ENCODE measurements around the gene KIF5C.

Gene KIF5C

GRCh38 chr2:148865512-148865911 lies 9.5 kb upstream of the KIF5C start:
- Histone ChIP-seq H3K9me3 (no peaks in the 10 kb centered on the region), H3K36me3 (no peaks in the 10 kb centered on the region), H3K27me3 (no peaks in the 10 kb centered on the region), H3K4me3 (no peak overlapping the region), H3K27ac (no peak overlapping the region), H3K4me1 (peaks cover 6% of the 10 kb centered on the region), H3K4me2 (no peak overlapping the region), H3K9ac (no peak overlapping the region), H4K20me1 (no peaks in the 10 kb centered on the region)
- no peak for TF ChIP-seq Cebpa-rat (IDR thresholded peaks at IDR 0.05)

DNA sequence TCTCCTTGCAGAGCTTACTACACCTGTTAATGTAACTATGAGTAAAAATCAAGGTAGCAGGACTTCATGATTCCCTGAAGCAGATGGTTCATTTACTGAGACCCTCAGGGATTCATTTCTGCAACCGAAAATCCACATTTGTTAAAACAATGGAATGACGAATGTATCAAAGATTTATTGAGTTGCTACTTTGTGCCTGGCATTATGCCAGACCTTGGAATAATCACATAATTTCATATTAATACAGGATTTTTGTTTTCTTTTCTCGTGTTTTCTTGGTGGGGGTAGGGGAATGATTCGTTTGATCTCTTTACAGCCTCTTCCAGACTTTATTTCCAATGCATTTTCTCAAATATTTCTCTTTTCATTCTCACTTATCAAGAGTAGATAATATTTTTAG lies 8.9 kb upstream of the KIF5C start:
- H3K9me3 ChIP-seq = no peaks in the 10 kb centered on the region
- H3K9ac ChIP-seq = no peak overlapping the region
- no peaks in the 10 kb centered on the region for H3K27me3 ChIP-seq
- TF ChIP-seq Cebpa-rat (IDR thresholded peaks at IDR 0.05) = no peak
- H3K4me2 ChIP-seq = no peak overlapping the region
- H3K4me1 ChIP-seq = peaks cover 6% of the 10 kb centered on the region
- no peaks in the 10 kb centered on the region for H4K20me1 ChIP-seq
- H3K27ac ChIP-seq = no peak overlapping the region
- H3K4me3 ChIP-seq = no peak overlapping the region
- H3K36me3 ChIP-seq = no peaks in the 10 kb centered on the region

- Histone ChIP-seq H4K20me1 (no peaks in the 10 kb centered on the region), H3K27ac (no peak overlapping the region), H3K4me2 (no peak overlapping the region; the same call in 1 of the 2 replicates), H3K36me3 (no peaks in the 10 kb centered on the region), H3K4me1 (peaks cover 6% of the 10 kb centered on the region), H3K9ac (no peak overlapping the region), H3K27me3 (no peaks in the 10 kb centered on the region), H3K9me3 (no peaks in the 10 kb centered on the region), H3K4me3 (no peak overlapping the region)
- no peak for TF ChIP-seq Cebpa-rat (IDR thresholded peaks at IDR 0.05)
These were observed 7.8 kb upstream of the KIF5C start for GRCh38 chr2:148867079-148867769.

GRCh38 chr2:148875387-148876051 lies 492 bp downstream of the KIF5C start:
- Histone ChIP-seq H3K27ac (no peak overlapping the region), H3K4me1 (peaks cover 11% of the 10 kb centered on the region), H3K36me3 (no peaks in the 10 kb centered on the region; the same call in 1 of the 2 replicates), H3K4me2 (peak overlapping the region; percentile 95), H3K9me3 (peaks cover 9% of the 10 kb centered on the region), H3K27me3 (peaks cover 27% of the 10 kb centered on the region), H3K9ac (no peak overlapping the region; the same call in 1 of the 2 replicates), H4K20me1 (peaks cover 5% of the 10 kb centered on the region; the same call in 1 of the 2 replicates), H3K4me3 (peak overlapping the region; percentile 70)
- no peak for TF ChIP-seq Cebpa-rat (IDR thresholded peaks at IDR 0.05)

- Histone ChIP-seq H3K4me1 (peaks cover 11% of the 10 kb centered on the region), H3K36me3 (no peaks in the 10 kb centered on the region; the same call in 1 of the 2 replicates), H3K27ac (no peak overlapping the region), H3K9ac (peak overlapping the region; percentile 57; the same call in 1 of the 2 replicates), H3K4me2 (peak overlapping the region; percentile 95), H3K4me3 (peak overlapping the region; percentile 70), H3K27me3 (peaks cover 27% of the 10 kb centered on the region), H3K9me3 (peaks cover 9% of the 10 kb centered on the region), H4K20me1 (peaks cover 5% of the 10 kb centered on the region; the same call in 1 of the 2 replicates)
- TF ChIP-seq Cebpa-rat (IDR thresholded peaks at IDR 0.05) = no peak
These were observed 1.2 kb downstream of the KIF5C start for GRCh38 chr2:148876202-148876594.

- Histone ChIP-seq H3K36me3 (no peaks in the 10 kb centered on the region; the same call in 1 of the 2 replicates), H3K27me3 (peaks cover 27% of the 10 kb centered on the region), H3K4me2 (peak overlapping the region; percentile 95), H3K4me3 (peak overlapping the region; percentile 70), H3K9ac (no peak overlapping the region), H3K27ac (no peak overlapping the region), H3K9me3 (peaks cover 9% of the 10 kb centered on the region), H3K4me1 (peaks cover 11% of the 10 kb centered on the region), H4K20me1 (peaks cover 5% of the 10 kb centered on the region; the same call in 1 of the 2 replicates)
- no peak for TF ChIP-seq Cebpa-rat (IDR thresholded peaks at IDR 0.05)
These were observed 1.8 kb downstream of the KIF5C start for GRCh38 chr2:148876595-148877402.

DNA sequence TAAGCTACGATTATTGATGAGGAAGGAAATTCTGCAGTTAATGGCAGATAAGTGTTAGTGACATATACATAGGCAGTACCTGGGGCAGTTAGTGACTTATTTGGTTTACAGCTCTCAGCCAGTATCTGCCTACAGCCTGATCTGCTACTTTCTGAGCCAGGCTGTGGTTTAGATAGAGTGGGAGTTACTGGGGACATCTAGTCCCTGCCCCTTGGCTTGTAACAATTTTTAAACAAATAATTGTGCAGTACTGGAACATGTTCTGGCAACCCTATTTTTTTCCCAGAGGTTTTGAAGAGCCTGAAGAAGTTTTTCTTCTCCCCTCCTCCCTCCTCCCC lies 2.3 kb downstream of the KIF5C start:
- Histone ChIP-seq H4K20me1 (peaks cover 5% of the 10 kb centered on the region; the same call in 1 of the 2 replicates), H3K4me3 (no peak overlapping the region), H3K27me3 (peaks cover 27% of the 10 kb centered on the region), H3K27ac (no peak overlapping the region), H3K4me2 (no peak overlapping the region; the same call in 1 of the 2 replicates), H3K4me1 (peaks cover 11% of the 10 kb centered on the region), H3K9ac (no peak overlapping the region), H3K36me3 (no peaks in the 10 kb centered on the region; the same call in 1 of the 2 replicates), H3K9me3 (peaks cover 9% of the 10 kb centered on the region)
- no peak for TF ChIP-seq Cebpa-rat (IDR thresholded peaks at IDR 0.05)

GRCh38 chr2:148880636-148881035 lies 5.6 kb downstream of the KIF5C start:
- no peak overlapping the region for H3K27ac ChIP-seq
- H3K9me3 ChIP-seq = peaks cover 9% of the 10 kb centered on the region
- TF ChIP-seq Cebpa-rat (IDR thresholded peaks at IDR 0.05) = no peak
- H3K4me2 ChIP-seq = no peak overlapping the region
- peaks cover 25% of the 10 kb centered on the region for H3K27me3 ChIP-seq
- H4K20me1 ChIP-seq = peaks cover 5% of the 10 kb centered on the region; the same call in 1 of the 2 replicates
- H3K9ac ChIP-seq = no peak overlapping the region
- H3K4me1 ChIP-seq = peaks cover 16% of the 10 kb centered on the region
- H3K4me3 ChIP-seq = no peak overlapping the region
- H3K36me3 ChIP-seq = no peaks in the 10 kb centered on the region; the same call in 1 of the 2 replicates

- Histone ChIP-seq H3K27ac (no peak overlapping the region), H4K20me1 (peaks cover 5% of the 10 kb centered on the region; the same call in 1 of the 2 replicates), H3K4me2 (no peak overlapping the region), H3K4me1 (peaks cover 5% of the 10 kb centered on the region; the same call in 1 of the 2 replicates), H3K4me3 (no peak overlapping the region), H3K9ac (no peak overlapping the region), H3K27me3 (peaks cover 11% of the 10 kb centered on the region), H3K9me3 (peaks cover 9% of the 10 kb centered on the region), H3K36me3 (no peaks in the 10 kb centered on the region; the same call in 1 of the 2 replicates)
- no peak for TF ChIP-seq Cebpa-rat (IDR thresholded peaks at IDR 0.05)
These were observed 7.0 kb downstream of the KIF5C start for GRCh38 chr2:148882051-148882450.
